GM21576 (cell line): Measurements from ENCODE around the gene LRRFIP1.
"Not testable (repeated sequence)": the region's sequence is repeated elsewhere in the genome, so short reads cannot be mapped to it uniquely, and the experiment has no call there.

Source experiments
- ATAC-seq: cut with Tn5 transposase; IDR thresholded peaks from one replicate; pipeline ENCODE4 v1.9.1; 2021; ENCODE audit warnings: mild to moderate bottlenecking, moderate library complexity; ENCODE audit not compliant: unreplicated experiment

Gene LRRFIP1, protein sequence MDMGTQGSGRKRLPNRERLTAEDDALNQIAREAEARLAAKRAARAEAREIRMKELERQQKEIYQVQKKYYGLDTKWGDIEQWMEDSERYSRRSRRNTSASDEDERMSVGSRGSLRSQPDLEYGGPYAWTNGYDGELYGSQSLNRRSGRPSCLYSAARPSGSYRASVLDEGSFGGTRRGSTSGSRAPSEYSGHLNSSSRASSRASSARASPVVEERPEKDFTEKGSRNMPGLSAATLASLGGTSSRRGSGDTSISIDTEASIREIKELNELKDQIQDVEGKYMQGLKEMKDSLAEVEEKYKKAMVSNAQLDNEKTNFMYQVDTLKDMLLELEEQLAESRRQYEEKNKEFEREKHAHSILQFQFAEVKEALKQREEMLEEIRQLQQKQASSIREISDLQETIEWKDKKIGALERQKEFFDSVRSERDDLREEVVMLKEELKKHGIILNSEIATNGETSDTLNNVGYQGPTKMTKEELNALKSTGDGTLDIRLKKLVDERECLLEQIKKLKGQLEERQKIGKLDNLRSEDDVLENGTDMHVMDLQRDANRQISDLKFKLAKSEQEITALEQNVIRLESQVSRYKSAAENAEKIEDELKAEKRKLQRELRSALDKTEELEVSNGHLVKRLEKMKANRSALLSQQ

DNA sequence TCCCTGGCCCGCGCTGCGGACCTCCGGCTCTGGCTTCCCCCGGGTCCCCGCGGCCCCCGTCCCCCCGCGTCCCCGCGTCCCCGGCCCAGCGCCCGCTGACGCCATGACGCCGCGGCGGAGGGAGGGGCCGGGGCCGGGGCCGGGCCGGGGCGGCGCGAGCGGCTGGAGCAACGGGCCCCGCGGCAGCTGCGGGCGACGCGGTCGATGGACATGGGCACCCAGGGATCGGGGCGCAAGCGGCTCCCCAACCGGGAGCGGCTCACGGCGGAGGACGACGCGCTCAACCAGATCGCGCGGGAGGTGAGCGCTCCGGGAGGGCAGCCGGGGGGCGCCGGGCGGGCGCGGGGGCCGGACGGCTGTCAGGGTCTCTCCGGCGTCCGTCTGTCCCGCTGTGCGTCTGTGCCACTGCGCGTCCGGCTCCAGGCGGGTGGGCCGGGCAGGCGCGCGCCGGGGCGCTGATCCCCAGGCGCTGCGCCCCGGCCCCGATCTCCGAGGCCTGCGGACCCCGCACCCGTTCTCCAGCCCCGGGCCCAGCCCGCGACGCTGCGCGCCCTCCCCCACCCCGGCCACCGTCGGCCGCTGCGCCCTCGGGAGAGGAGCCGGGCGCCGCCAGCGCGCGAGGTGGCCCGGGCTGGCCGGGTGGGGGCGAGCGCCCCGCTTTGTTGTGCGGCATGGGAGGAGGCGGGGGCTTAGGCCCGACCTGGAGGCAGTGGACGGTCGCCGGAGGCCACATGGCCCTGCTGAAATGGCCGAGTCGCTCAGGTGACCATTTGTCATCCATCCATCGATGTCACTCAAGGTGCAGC is at the start of gene LRRFIP1:
Gene LRRFIP1, plus strand, starts transcription at position 147 of the 806 bp plus-strand sequence. Its CDS starts 58 bp downstream, at position 205.
- ATAC-seq = no peak

DNA sequence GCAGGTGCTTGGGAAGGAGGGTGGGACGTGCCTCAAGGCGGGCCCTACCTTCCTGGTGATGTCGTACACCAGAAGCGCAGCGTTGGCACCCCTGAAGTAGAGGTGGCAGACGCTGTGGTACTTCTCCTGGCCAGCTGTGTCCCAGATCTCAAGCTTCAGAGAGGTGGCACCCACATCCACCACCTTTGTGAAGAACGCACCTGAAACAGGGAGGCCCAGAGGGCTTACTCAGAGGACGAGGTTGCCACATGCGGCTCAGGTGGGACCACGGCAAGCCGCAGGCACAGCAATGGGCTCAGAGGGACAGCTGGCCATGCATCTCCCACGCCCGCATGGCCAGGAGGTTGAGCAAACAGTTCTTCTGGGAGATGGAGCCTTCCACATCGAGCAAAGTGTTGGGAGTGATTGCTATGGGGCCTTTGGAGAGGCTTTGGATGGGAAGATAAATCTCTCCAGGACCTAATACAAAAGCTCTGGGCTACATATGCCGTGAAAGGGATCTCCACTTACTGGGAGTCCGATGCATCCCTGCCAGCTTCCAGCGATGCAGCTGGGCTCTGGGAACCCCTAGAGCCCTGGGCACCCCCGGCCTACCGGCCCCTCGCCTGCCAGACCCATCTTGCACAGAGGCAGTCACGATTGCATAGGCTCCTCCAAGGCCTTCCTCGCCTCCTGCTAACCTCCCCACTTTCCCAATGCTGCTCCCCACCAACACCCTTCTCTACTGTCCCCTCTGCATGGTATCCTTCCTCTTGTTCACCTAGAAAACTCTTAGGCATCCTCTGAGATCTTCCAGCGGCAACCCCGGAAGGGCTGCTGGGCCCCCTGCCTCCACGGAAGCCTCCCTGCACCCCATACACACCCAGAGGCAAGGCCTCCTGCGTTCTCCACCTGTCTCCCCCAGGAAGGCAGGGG is 49.2 kb upstream of the LRRFIP1 start:
- ATAC-seq = no peak

DNA sequence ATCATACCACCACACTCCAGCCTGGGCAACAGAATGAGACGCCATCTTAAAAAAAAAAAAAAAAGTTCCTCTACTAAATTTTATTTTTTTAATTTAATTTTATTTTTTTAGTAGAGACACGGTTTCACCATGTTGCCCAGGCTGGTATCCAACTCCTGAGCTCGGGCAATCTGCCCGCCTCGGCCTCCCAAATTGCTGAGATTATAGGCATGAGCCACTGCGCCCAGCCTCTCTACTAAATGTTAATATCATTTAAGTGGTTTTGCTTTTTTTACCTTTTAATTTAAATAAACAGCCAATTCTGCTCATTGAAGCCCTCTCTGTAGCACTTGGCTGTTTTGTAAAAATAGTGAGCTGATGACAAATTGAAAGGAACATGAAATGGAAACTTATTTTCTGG is 46.1 kb upstream of the LRRFIP1 start:
- no peak for ATAC-seq

DNA sequence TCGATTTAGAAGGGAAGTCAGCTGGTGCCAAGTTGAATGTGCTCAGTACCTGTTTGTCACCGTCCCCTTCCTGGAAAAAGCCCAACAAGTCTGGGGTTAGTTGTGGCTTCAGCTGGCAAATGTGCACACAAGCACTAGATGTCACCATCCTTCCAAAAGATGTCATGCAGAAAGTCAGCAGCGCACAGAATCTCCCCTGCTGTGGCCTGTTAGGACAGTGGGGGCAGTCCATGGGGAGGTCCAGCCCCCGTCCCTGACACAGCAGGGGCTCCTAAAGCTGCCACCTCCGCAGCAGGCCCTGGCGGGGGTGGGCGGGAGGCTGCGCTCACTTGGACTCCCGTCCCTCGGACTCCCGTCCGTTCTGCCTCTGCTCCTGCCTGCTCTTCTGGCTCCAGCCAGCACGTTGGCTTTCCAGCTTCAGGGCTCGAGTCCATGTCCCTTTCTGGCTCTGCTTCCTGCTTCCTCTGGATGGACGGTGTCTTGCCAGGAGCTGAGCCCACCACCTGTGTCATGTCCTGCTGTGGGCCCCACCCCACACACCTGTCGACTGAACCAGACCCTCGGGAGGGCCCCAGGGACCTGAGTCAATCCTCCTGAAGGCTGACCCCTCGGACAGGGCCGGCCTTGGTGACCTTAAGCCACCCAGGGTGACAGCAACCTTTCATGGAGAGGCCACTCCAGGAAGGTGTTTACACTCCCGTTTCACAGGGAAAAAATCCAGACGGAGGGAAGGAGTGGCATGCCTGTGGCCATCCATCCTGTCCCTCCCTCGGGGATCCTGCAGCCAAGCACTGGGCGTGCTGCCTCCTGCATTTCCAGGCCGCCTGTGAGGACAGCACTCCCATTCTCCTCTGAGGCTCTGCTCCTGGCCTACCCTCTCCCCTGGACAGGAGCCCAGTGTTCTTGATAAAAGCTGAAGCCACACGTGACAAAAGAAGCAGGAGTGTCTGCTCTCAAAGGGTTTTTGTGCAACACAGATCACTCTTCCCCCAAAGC is 45.3 kb upstream of the LRRFIP1 start:
- no peak for ATAC-seq

DNA sequence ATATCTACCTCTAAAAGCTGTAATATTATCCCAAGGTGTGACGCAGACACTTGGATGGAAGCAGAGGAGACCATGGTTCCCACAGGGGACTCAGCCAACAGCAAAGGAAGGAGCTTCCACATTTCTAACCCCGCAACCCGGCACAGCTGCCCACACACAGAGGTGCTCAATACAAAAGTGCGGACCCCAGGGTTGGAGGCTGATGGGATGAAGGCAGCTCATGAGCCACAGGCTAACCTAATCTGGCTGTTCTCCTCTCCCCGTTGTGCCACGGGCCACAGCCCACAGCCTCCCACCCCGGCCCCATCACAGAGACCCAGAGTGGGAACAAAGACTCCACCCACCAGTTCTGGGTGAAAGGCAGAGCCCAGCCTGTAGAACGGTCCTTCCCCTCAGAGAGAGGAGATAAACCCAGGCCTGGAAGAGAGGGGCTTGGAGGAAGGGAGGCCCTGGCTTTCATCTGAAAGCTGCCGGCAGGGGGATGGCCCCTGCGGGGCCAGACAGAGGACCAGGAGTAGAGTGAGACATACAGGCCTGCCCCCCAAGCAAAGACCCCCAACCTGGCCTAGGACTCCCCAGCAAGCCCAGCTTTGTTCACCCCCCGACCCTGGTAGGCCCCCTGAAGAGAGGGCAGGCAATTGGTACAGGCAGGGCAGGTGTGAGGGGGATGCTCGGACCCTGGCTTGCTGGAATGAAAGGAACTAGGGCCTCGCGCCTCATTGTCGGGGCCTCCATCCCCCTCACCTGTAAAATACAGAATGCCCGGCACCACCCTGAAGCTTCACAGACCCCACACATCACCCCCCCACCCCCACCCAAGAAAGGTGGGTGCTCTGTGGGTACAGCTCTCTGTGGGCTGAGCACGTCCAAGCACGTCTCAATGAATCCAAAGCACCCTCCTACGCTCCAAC is 43.7 kb upstream of the LRRFIP1 start:
- ATAC-seq = no peak

DNA sequence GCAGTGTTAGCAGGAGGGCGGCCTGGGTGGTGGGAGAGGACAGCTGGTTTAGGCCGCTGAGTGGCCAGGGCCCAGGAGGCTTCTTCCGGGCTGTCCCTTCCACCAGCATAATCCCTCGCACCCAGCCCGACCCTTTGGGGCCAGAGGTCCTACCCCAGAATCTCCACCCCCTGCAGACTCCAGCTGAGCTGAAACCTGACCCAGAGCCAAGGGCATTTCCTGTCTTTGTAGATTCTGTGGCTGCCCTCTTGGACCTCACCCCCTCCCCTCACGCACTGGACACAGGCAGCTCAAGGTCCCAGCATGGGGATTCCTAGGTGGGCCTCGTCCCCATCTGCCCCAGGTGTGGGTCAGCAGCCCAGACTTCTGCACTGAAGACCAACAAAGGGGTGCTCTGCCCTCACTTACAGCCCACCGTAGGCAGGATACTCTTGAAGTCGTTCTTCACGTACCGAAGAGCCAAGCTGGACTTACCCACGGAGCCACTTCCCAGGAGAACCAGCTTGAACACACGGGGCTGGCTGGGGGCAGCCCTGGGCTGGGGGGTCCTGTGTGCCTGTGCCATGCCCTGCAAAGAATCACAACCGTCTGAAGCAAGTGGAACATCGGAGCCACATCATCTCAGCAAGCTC is 41.7 kb upstream of the LRRFIP1 start:
- ATAC-seq = no peak

DNA sequence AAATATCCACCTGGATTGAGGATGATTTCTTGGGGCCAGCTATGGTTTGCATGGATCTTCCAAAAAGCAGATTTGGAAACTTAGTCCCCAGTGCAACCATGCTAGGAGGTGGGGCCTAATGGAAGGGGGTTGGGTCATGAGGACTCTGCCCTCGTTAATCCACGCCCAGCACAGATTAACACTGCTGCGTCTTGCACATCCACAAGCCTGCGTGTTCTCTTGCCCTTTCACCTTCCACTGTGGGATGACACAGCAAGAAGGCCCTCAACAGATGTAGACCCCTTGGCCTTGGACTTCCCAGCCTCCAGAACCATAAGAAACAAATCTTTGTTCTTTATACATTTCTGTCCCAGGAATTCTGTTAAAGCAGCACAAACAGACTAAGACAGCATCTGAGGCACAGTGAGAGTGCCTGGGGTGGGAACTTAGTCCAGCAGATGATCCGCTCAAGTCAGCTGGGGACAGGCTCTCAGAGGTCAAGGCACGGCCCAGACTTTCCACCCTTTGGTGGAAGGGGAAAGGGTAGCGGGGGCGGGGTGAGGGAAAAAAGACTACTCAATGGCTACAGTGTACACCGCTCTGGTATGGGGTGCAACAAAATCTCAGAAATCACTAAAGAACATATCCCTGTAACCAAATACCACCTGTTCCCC is 39.2 kb upstream of the LRRFIP1 start:
- no peak for ATAC-seq

DNA sequence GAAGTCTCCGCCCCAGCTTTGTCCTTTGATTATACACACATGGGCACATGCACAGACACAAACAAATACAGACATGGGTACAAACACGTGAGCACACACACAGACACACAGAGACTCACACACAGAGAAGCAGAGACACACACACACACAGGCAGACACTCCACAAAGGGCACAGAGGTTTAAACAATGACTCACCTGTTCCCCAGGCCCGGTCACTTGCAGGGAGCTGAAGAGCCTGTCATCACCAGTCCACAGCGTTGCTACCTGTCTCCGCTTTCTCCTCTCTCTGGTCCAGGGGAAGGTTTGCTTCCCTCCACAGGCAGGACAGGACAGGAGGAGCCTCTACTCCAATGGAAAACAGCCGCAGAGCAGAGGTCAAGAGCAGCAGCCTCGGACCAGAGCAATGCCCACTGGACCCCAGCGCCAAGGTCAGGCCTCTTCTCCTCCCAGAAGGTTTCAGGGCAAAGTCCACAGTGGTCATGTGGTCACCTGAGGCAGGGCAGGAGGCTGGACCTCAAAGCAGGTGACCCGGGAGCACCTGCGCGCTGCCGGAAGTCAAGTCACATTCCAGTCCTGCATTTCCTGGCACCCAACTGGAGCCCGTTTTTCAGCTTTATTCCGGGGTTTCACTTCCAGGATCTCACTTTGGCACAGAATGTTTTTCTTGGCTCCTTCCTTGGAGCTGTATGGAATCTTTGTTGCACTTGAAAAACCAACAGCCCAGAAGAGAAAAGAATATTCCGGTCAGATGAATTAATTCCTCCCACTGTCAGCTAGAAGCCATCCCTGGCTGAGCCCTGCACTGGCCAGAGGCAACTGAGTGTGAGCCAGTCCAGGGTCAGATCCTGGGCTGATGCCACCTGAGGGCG is 36.9 kb upstream of the LRRFIP1 start, which contains the start of gene RAB17:
Gene RAB17, minus strand, starts transcription at position 463 of the 869 bp plus-strand sequence. CDS start 4,580 bp downstream, outside the sequence.
- no peak for ATAC-seq

DNA sequence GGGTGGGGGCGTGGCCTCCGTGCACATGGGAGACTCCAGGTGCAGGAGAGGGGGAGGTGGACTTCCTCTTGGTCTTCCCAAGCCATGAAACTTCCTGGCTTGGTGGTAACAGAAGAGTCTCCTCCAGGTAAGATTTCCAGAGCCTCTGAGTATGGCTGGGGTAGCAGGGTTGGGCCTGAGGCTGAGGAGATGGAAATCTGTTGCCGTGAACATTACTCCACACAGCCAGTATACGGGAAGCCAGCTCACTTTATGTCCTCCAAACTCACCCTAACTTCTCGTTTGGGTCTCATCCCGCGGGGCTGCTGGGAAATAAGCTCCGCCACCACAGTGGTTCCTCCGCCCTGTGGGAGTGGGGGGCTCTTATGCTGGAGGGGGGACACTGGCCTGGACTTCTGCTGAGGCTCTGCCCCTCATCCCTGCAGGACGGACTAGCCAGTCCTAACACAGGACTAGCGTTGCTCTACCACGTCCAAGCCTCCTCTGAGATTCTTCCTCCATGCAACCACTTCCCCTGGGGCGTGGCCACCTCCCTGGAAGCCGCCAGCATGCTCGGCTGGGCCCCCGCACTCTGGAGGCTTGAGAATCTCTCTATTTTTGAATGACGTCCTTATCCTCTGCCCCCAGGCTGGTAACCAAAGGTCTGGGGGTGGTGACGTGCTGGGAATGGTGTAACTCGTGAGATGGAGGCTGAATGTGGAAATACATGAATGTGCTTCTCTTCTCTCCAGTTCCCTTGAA is 36.1 kb upstream of the LRRFIP1 start:
- ATAC-seq = no peak

DNA sequence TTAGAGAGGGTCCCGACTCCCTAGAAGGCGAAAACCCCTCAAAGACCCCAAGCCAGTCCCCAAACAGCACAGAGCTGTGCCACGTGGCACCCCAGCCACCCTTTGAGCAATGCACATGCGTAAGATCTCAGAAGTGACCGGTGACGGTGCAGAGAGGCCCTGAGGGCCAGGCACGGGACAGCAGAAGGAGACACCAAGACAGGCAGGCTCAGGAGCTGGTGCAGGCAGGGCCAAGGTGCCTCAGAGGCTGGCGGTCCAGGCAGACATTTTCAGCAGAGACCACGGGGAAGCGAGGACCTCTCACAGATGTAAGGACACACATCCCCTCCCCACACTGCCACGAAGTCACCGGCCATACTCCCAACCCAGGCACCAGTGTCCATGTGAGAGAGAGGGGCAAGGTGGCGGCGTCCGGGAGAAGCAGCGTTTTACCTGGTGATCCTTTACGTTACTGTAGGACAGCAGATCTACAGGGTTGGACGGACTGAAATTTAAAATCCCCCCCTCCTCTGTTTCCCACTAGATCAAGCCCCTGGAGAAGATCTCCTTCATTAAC is 34.9 kb upstream of the LRRFIP1 start:
- ATAC-seq = no peak

DNA sequence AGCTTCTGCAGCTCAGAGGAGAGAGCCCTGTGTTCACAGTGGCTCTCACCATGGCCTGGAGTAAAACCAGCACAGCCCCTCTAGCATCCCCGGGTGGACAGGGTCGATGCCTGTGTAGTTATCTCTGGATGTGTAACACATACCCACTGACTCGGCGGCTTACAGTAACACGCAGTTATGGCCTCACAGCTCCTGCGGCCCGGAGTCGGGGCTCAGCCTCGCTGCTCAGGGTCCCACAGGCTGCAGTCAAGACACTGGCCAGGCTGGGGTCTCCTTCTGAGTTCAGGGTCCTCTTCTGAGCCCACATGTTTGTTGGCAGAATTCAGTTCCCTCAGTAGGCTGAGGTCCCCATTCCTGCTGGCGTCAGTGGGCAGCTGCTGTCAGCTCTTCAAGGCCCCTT is 34.4 kb upstream of the LRRFIP1 start:
- no peak for ATAC-seq

DNA sequence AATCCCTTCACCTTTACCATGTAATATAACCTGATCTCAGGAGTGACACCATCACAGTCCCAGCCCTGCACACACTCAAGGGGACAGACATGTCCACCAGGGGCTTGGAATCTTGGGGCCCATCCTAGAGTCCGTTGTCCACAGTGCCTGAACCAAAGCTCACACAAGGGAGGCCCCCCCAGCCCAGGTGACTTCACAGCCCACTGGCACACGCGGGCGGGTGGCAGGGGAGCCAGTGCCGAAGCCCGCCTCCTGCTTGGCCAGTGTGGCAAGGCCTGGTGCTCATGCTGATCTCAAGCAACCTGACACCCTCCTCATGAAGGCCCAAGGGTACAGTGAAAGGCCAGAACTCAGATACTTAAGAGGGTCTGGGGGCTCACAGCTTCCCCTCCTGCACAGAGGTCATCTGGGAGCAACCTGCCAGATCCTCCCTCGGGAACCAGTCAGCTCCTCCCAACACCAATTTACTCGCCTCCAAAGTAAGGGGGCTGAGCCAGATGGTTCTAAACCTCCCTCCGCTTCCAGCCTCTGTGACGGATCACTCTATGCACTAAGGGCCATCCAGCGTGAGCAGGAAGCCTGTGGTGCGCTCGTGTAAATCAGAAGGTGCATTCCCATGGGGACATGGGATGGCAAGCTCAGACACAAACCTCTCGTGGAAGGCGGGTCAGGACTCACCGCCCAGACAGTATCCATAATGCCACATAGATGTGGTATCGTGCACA is 33.6 kb upstream of the LRRFIP1 start:
- ATAC-seq = no peak

DNA sequence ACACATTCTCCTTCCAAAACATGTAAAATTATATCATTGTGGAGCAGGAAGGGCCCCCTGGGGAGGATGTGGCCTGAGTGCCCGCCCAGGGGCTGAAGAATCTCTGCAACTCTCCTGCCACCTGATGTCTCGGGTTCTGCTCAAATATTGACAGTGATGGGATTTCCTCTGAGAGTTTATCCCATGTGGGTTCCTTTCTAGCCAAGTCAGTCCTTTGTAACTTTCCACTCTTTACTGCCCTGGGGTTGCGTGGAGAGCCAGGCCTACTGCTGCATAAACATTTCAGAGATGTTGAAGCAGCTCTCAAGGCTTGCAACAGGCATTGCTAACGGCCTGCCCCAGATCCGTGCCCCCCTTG is 32.9 kb upstream of the LRRFIP1 start:
- no peak for ATAC-seq

DNA sequence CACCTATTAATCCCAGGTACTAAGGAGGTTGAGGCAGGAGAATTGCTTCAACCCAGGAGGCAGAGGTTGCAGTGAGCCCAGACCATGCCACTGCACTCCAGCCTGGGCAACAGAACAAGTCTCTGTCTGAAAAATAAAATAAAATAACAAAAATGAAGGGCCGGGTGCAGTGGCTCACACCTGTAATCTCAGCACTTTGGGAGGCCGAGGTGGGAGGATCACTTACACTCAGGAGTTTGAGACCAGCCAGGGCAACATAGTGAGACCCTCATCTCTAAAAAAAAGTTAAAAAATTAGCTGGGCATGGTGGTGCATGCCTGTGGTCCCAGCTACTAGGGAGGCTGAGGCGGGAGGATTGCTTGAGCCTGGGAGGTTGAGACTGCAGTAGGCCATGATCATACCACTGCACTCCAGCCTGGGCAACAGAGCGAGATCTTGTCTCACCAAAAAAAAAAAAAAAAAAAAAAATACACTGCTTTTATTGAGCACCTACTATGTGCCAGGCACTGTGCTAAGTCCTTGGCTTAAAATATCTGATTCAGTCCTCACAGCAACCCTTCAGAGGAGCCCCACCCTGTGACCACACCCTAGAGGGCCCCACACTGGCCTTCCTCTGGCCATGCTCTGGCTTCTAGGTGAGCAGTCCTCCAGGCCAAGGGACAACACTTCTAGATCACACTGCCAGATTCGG is 31.4 kb upstream of the LRRFIP1 start:
- ATAC-seq = not testable (repeated sequence)
